ENCODE measurements around the gene MAP3K21. TPM values are rescaled to one million over a fixed set of nuclear protein-coding genes. Genes with fewer than 3 reads are reported as not detected.

Gene MAP3K21
- total and polyA plus RNA-seq, 7 experiments from 2014 or later = 0.12 to 1.0 (median 0.82) TPM

DNA sequence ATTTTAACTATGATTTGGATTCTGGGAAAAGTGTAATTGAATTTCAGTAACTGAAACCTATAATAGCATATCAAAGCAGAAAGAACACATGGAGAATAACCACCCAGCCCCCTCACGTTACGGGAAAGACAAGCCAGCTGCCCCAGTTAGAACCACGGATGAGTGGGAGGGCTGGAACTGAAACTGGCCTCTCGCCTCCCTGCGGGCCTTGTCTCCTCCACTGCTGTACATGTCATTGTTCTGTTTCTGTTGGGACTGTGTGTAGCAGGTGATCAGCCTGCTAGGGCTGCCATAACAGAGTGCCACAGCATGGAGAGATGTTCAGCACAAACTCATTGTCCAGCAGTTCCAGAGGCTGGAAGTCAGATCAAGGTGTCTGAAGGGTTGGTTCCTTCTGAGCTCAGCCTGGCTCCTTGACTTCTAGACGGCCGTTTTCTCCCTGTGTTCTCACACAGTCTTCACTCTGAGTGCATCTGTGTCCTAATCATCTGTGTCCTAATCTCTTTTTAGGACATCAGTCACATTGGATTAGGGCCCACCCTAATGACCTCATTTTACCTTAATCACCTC is 52.4 kb downstream of the MAP3K21 start:
- ATAC-seq = no peak
- no peaks in the 10 kb centered on the region for H3K27me3 ChIP-seq (ENCODE audit: control insufficient read depth in 2 of 2, insufficient read depth in 2 of 2, low read length in 2 of 2)
- POLR2A ChIA-PET = no interaction called here
- Mint-ChIP-seq H3K27ac (no peak overlapping the region), H3K4me1 (no peaks in the 10 kb centered on the region), H3K4me3 (no peak overlapping the region), H3K9me3 (peaks cover 0 to 13% (median 0%) of the 10 kb centered on the region in 11 donors), H3K36me3 (peaks cover 3 to 9% (median 7%) of the 10 kb centered on the region in 5 donors), H3K27me3 (no peaks in the 10 kb centered on the region)
- H3K4me3 ChIP-seq (ENCODE audit: low read length) = no peak overlapping the region
- no peaks in the 10 kb centered on the region for H3K9me3 ChIP-seq (ENCODE audit: control insufficient read depth in 2 of 3, low read length in 3 of 3)
- intact Hi-C loops (cut with micrococcal nuclease) = no loop called here
- CTCF ChIA-PET = no interaction called here
- no peaks in the 10 kb centered on the region for H3K36me3 ChIP-seq (ENCODE audit: control insufficient read depth in 2 of 3, insufficient read depth in 3 of 3, low read length in 3 of 3)
- no peaks in the 10 kb centered on the region for H3K4me1 ChIP-seq (ENCODE audit: control insufficient read depth in 2 of 2, insufficient read depth in 2 of 2, low read length in 2 of 2)
- no peak for DNase-seq
- no peak overlapping the region for H3K27ac ChIP-seq (ENCODE audit: low read depth, low read length)

DNA sequence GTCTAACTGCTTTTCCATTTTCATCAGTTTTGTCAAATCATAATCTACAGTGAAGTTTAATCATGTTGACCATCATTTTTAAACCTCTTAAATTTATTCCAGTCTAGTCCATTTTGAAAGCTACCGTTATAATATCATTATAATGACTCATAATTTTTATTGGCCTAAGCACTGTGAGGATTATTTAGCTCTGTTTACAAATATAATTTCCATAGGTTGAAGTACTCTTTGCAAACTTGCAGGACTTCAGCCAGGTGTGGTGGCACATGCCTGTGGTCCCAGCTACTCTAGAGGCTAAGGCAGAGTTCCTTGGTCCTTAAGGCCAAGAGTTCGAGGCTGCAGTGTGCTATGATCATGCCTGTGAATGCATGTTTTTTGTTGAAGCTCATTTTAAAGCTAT is 54.3 kb downstream of the MAP3K21 start:
- intact Hi-C loops (cut with micrococcal nuclease) = no loop called here
- H3K4me3 Mint-ChIP-seq = no peak overlapping the region
- DNase-seq = no peak
- peaks cover 3 to 9% (median 7%) of the 10 kb centered on the region in 5 donors for H3K36me3 Mint-ChIP-seq
- no peaks in the 10 kb centered on the region for H3K4me1 Mint-ChIP-seq
- Histone ChIP-seq H3K4me3 (ENCODE audit: low read length) (no peak overlapping the region), H3K27me3 (ENCODE audit: control insufficient read depth in 2 of 2, insufficient read depth in 2 of 2, low read length in 2 of 2) (no peaks in the 10 kb centered on the region), H3K36me3 (ENCODE audit: control insufficient read depth in 2 of 3, insufficient read depth in 3 of 3, low read length in 3 of 3) (no peaks in the 10 kb centered on the region), H3K27ac (ENCODE audit: low read depth, low read length) (no peak overlapping the region), H3K9me3 (ENCODE audit: control insufficient read depth in 2 of 3, low read length in 3 of 3) (no peaks in the 10 kb centered on the region), H3K4me1 (ENCODE audit: control insufficient read depth in 2 of 2, insufficient read depth in 2 of 2, low read length in 2 of 2) (no peaks in the 10 kb centered on the region)
- POLR2A ChIA-PET = no interaction called here
- H3K9me3 Mint-ChIP-seq = peaks cover 0 to 13% (median 0%) of the 10 kb centered on the region in 11 donors
- CTCF ChIA-PET = no interaction called here
- ATAC-seq = no peak
- no peak overlapping the region for H3K27ac Mint-ChIP-seq
- H3K27me3 Mint-ChIP-seq = peaks cover 0 to 1% (median 0%) of the 10 kb centered on the region in 5 donors

DNA sequence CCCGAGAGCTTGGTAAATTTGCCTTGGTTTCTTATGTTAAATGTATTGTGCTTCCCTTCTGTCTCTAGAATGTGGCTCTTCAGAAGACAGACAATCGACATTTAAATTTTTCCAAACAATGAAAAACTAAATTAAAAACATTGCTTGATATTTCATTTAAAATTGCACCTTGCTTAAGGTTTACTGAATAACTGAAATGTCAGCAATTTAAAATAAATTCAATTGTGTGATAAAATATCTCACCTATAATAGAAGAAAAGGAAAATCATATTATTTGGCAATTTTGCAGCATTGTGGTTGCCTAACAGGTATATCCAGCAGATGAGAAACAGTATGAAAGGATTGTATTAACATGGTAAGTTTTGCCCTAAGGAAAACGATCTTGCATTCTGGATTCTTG is 56.5 kb downstream of the MAP3K21 start:
- Histone ChIP-seq H3K36me3 (ENCODE audit: control insufficient read depth in 2 of 3, insufficient read depth in 3 of 3, low read length in 3 of 3) (no peaks in the 10 kb centered on the region), H3K27ac (ENCODE audit: low read depth, low read length) (no peak overlapping the region), H3K9me3 (ENCODE audit: control insufficient read depth in 2 of 3, low read length in 3 of 3) (no peaks in the 10 kb centered on the region), H3K4me1 (ENCODE audit: control insufficient read depth in 2 of 2, insufficient read depth in 2 of 2, low read length in 2 of 2) (no peaks in the 10 kb centered on the region), H3K4me3 (ENCODE audit: low read length) (no peak overlapping the region), H3K27me3 (ENCODE audit: control insufficient read depth in 2 of 2, insufficient read depth in 2 of 2, low read length in 2 of 2) (no peaks in the 10 kb centered on the region)
- ChIA-PET CTCF (no interaction called here), POLR2A (no interaction called here)
- no peak overlapping the region for H3K4me3 Mint-ChIP-seq
- peaks cover 0 to 12% (median 0%) of the 10 kb centered on the region in 5 donors for H3K27me3 Mint-ChIP-seq
- no peak overlapping the region for H3K27ac Mint-ChIP-seq
- H3K4me1 Mint-ChIP-seq = no peaks in the 10 kb centered on the region
- peaks cover 3 to 9% (median 7%) of the 10 kb centered on the region in 5 donors for H3K36me3 Mint-ChIP-seq
- DNase-seq (no peak), ATAC-seq (no peak)
- peaks cover 0 to 13% (median 0%) of the 10 kb centered on the region in 11 donors for H3K9me3 Mint-ChIP-seq
- intact Hi-C loops (cut with micrococcal nuclease) = no loop called here

DNA sequence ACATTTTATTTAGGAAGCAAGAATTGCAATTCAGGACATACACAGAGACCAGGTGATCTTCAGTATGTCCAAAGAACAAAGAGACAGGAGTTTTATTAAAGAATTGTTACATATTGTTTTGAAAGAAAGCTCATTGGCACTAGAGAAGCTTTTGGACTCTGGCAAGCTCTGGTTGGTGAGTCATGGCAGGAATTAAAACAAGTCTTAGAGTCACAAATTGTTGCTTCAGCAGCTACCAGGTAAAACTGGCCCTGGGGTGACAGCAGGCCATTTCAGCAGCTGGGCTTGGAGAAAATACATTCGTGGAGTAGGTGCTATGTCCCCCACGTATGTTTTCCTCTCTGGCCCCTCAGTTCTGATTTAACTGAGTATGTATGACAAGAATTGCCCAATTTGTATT is 58.8 kb downstream of the MAP3K21 start:
- ChIA-PET POLR2A (no interaction called here), CTCF (interaction anchor here (1.7 kb wide), 1 partner anchor 21 kb away, joined by 5 read pairs; no protein-coding TSS in a partner anchor)
- no peak overlapping the region for H3K4me3 ChIP-seq (ENCODE audit: low read length)
- ATAC-seq (no peak), DNase-seq (no peak)
- Mint-ChIP-seq H3K27ac (no peak overlapping the region), H3K36me3 (peaks cover 3 to 9% (median 7%) of the 10 kb centered on the region in 5 donors), H3K9me3 (peaks cover 0 to 13% (median 0%) of the 10 kb centered on the region in 11 donors), H3K4me3 (no peak overlapping the region), H3K4me1 (no peaks in the 10 kb centered on the region), H3K27me3 (peaks cover 6 to 32% (median 14%) of the 10 kb centered on the region in 5 donors)
- intact Hi-C loops (cut with micrococcal nuclease) = no loop called here
- no peak overlapping the region for H3K27ac ChIP-seq (ENCODE audit: low read depth, low read length)
- H3K27me3 ChIP-seq (ENCODE audit: control insufficient read depth in 2 of 2, insufficient read depth in 2 of 2, low read length in 2 of 2) = no peaks in the 10 kb centered on the region
- H3K36me3 ChIP-seq (ENCODE audit: control insufficient read depth in 2 of 3, insufficient read depth in 3 of 3, low read length in 3 of 3) = no peaks in the 10 kb centered on the region
- H3K9me3 ChIP-seq (ENCODE audit: control insufficient read depth in 2 of 3, low read length in 3 of 3) = no peaks in the 10 kb centered on the region
- no peaks in the 10 kb centered on the region for H3K4me1 ChIP-seq (ENCODE audit: control insufficient read depth in 2 of 2, insufficient read depth in 2 of 2, low read length in 2 of 2)

DNA sequence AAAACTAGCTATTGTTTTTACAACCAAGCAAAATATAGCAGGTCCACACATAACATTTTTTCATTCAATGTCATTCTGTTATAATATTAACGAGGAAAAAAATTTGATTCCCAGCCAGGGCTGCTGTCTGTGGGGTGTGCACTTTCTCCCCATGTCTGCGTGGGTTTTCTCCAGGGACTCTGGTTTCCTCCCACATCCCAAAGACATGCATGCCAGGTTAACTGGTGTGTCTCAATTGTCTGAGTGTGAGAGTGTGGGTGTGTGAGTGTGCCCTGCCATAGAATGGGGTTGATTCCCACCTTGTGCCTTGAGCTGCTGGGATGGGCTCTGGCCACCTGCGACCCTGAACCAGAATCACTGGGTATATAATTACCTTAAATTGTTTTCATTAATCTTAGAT is 60.1 kb downstream of the MAP3K21 start:
- Histone ChIP-seq H3K4me1 (ENCODE audit: control insufficient read depth in 2 of 2, insufficient read depth in 2 of 2, low read length in 2 of 2) (no peaks in the 10 kb centered on the region), H3K36me3 (ENCODE audit: control insufficient read depth in 2 of 3, insufficient read depth in 3 of 3, low read length in 3 of 3) (no peaks in the 10 kb centered on the region), H3K4me3 (ENCODE audit: low read length) (no peak overlapping the region), H3K27ac (ENCODE audit: low read depth, low read length) (no peak overlapping the region), H3K27me3 (ENCODE audit: control insufficient read depth in 2 of 2, insufficient read depth in 2 of 2, low read length in 2 of 2) (no peaks in the 10 kb centered on the region), H3K9me3 (ENCODE audit: control insufficient read depth in 2 of 3, low read length in 3 of 3) (no peaks in the 10 kb centered on the region)
- no peak for ATAC-seq
- ChIA-PET CTCF (interaction anchor here (0.5 to 1.7 kb wide), 2 partner anchors 8 to 22 kb away, joined by 3 to 5 read pairs; no protein-coding TSS in a partner anchor), POLR2A (no interaction called here)
- Mint-ChIP-seq H3K27me3 (peaks cover 17 to 39% (median 21%) of the 10 kb centered on the region in 5 donors), H3K36me3 (peaks cover 1 to 7% (median 5%) of the 10 kb centered on the region in 5 donors), H3K4me3 (no peak overlapping the region), H3K9me3 (peaks cover 0 to 8% (median 0%) of the 10 kb centered on the region in 11 donors), H3K4me1 (no peaks in the 10 kb centered on the region), H3K27ac (no peak overlapping the region)
- DNase-seq = no peak
- intact Hi-C loops (cut with micrococcal nuclease) = no loop called here

DNA sequence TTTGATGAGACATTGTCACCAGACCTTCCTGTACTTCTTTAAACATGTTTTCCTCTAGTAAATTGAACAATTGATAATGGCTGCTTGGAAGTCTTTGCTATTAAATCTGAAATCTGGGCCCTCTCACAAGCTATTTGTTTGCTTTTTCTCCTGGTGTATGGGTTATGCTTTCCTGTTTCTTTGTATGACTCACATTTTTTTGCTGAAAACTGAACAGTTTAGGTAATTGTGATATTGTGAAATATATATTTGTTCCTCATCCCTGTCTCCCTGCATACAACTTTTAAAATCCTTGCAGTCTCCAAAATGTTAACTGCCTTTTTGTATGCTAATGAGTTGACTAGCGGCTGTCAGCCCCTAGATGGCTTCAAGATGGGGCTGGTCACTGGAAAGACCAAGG is 61.6 kb downstream of the MAP3K21 start:
- Histone ChIP-seq H3K27ac (ENCODE audit: low read depth, low read length) (no peak overlapping the region), H3K4me1 (ENCODE audit: control insufficient read depth in 2 of 2, insufficient read depth in 2 of 2, low read length in 2 of 2) (no peaks in the 10 kb centered on the region), H3K36me3 (ENCODE audit: control insufficient read depth in 2 of 3, insufficient read depth in 3 of 3, low read length in 3 of 3) (no peaks in the 10 kb centered on the region), H3K27me3 (ENCODE audit: control insufficient read depth in 2 of 2, insufficient read depth in 2 of 2, low read length in 2 of 2) (peaks cover 0 to 3% of the 10 kb centered on the region in 2 donors), H3K9me3 (ENCODE audit: control insufficient read depth in 2 of 3, low read length in 3 of 3) (no peaks in the 10 kb centered on the region), H3K4me3 (ENCODE audit: low read length) (no peak overlapping the region)
- ChIA-PET POLR2A (no interaction called here), CTCF (interaction anchor here (0.6 kb wide), 1 partner anchor 74 kb away, joined by 3 read pairs; no protein-coding TSS in a partner anchor)
- H3K4me1 Mint-ChIP-seq = no peaks in the 10 kb centered on the region
- no peak for DNase-seq
- intact Hi-C loops (cut with micrococcal nuclease) = no loop called here
- H3K36me3 Mint-ChIP-seq = no peaks in the 10 kb centered on the region
- H3K4me3 Mint-ChIP-seq = no peak overlapping the region
- H3K27me3 Mint-ChIP-seq = peaks cover 27 to 48% (median 31%) of the 10 kb centered on the region in 5 donors
- ATAC-seq = no peak
- peaks cover 0 to 1% (median 0%) of the 10 kb centered on the region in 11 donors for H3K9me3 Mint-ChIP-seq
- no peak overlapping the region for H3K27ac Mint-ChIP-seq

DNA sequence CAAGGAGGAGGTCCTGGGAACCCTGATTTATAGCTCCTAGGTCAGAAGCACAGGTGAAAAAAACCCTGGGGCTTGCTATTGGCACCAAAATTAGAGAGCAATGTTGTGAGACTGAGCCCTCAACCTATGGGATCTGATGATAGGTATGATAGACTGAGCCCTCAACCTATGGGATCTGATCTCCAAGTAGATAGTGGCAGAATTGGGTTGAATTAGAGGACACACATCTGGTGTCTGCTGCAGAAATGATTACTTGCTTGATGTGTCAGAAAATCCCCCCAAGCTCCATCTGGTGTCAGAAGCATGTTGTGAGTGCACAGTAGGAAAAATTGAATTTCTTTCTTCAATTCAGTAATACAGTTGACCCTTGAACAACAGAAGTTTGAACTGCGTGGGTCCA is 62.4 kb downstream of the MAP3K21 start:
- Mint-ChIP-seq H3K36me3 (no peaks in the 10 kb centered on the region), H3K9me3 (peaks cover 0 to 1% (median 0%) of the 10 kb centered on the region in 11 donors), H3K27ac (no peak overlapping the region), H3K27me3 (peaks cover 30 to 49% (median 31%) of the 10 kb centered on the region in 5 donors), H3K4me3 (no peak overlapping the region), H3K4me1 (no peaks in the 10 kb centered on the region)
- no peak overlapping the region for H3K4me3 ChIP-seq (ENCODE audit: low read length)
- H3K9me3 ChIP-seq (ENCODE audit: control insufficient read depth in 2 of 3, low read length in 3 of 3) = no peaks in the 10 kb centered on the region
- DNase-seq (no peak), ATAC-seq (no peak)
- no peak overlapping the region for H3K27ac ChIP-seq (ENCODE audit: low read depth, low read length)
- peaks cover 0 to 3% of the 10 kb centered on the region in 2 donors for H3K27me3 ChIP-seq (ENCODE audit: control insufficient read depth in 2 of 2, insufficient read depth in 2 of 2, low read length in 2 of 2)
- CTCF ChIA-PET = no interaction called here
- no peaks in the 10 kb centered on the region for H3K36me3 ChIP-seq (ENCODE audit: control insufficient read depth in 2 of 3, insufficient read depth in 3 of 3, low read length in 3 of 3)
- intact Hi-C loops (cut with micrococcal nuclease) = no loop called here
- H3K4me1 ChIP-seq (ENCODE audit: control insufficient read depth in 2 of 2, insufficient read depth in 2 of 2, low read length in 2 of 2) = no peaks in the 10 kb centered on the region
- POLR2A ChIA-PET = no interaction called here

All from naive thymus-derived CD4-positive, alpha-beta T cell (primary cell).